Measurements from ENCODE around the gene ORC6. TPM values are rescaled to one million over a fixed set of nuclear protein-coding genes. Genes with fewer than 3 reads are reported as not detected.

ORC6 gene
- total RNA-seq, 1 experiment from 2014 or later: 27.4 TPM

- H3K4me3 ChIP-seq: no peak overlapping the region
- H3K27me3 ChIP-seq (ENCODE audit: insufficient read depth, low read depth): peaks cover 2% of the 10 kb centered on the region; the same call in 1 of the 2 replicates
- H3K4me2 ChIP-seq: no peak overlapping the region
- BruUV-seq (replicated peaks): no TSS peak
- no peaks in the 10 kb centered on the region for H3K9me2 ChIP-seq (ENCODE audit: insufficient read depth)
- H3K36me3 ChIP-seq (ENCODE audit: low read depth): no peaks in the 10 kb centered on the region
- POLR2A ChIA-PET (ENCODE audit: unreplicated experiment): no interaction called here
- H3F3A ChIP-seq (ENCODE audit: insufficient read depth, low read depth): no peaks in the 10 kb centered on the region
- H3K9me3 ChIP-seq (ENCODE audit: insufficient read depth, low read depth): no peaks in the 10 kb centered on the region
- no peak overlapping the region for H3K27ac ChIP-seq
- CTCF ChIA-PET: no interaction called here
- intact Hi-C loops (cut with micrococcal nuclease; ENCODE audit: unreplicated experiment): no loop called here
- TF ChIP-seq EZH2 (IDR thresholded peaks at IDR 0.05; ENCODE audit: low read depth): no peak
- TF ChIP-seq CTCF (conservative IDR thresholded peaks at IDR 0.05): no peak
- no peaks in the 10 kb centered on the region for H3K4me1 ChIP-seq (replicated peaks; ENCODE audit: insufficient read depth)
- no peak for DNase-seq
- no peaks in the 10 kb centered on the region for H3K79me2 ChIP-seq (ENCODE audit: low read depth)
- H2AFZ ChIP-seq: no peak overlapping the region
- no peaks in the 10 kb centered on the region for H4K20me1 ChIP-seq (ENCODE audit: insufficient read depth)
These were observed 39.2 kb upstream of the ORC6 start for GRCh38 chr16:46650254-46650623.

- no peaks in the 10 kb centered on the region for H3F3A ChIP-seq (ENCODE audit: insufficient read depth, low read depth)
- no peaks in the 10 kb centered on the region for H3K4me1 ChIP-seq (replicated peaks; ENCODE audit: insufficient read depth)
- no peaks in the 10 kb centered on the region for H3K36me3 ChIP-seq (ENCODE audit: low read depth)
- no peaks in the 10 kb centered on the region for H3K79me2 ChIP-seq (ENCODE audit: low read depth)
- no peaks in the 10 kb centered on the region for H4K20me1 ChIP-seq (ENCODE audit: insufficient read depth)
- BruUV-seq (replicated peaks): no TSS peak
- peaks cover 2% of the 10 kb centered on the region; the same call in 1 of the 2 replicates for H3K27me3 ChIP-seq (ENCODE audit: insufficient read depth, low read depth)
- H3K4me3 ChIP-seq: no peak overlapping the region
- intact Hi-C loops (cut with micrococcal nuclease; ENCODE audit: unreplicated experiment): no loop called here
- no peak overlapping the region for H3K4me2 ChIP-seq
- no peak overlapping the region for H2AFZ ChIP-seq
- POLR2A ChIA-PET (ENCODE audit: unreplicated experiment): no interaction called here
- TF ChIP-seq EZH2 (IDR thresholded peaks at IDR 0.05; ENCODE audit: low read depth): no peak
- TF ChIP-seq CTCF (conservative IDR thresholded peaks at IDR 0.05): no peak
- H3K27ac ChIP-seq: no peak overlapping the region
- no peak for DNase-seq
- CTCF ChIA-PET: no interaction called here
- H3K9me3 ChIP-seq (ENCODE audit: insufficient read depth, low read depth): no peaks in the 10 kb centered on the region
- H3K9me2 ChIP-seq (ENCODE audit: insufficient read depth): no peaks in the 10 kb centered on the region
These were observed 38.2 kb upstream of the ORC6 start for GRCh38 chr16:46651305-46651704.

GRCh38 chr16:46658925-46659324, 30.5 kb upstream of the ORC6 start:
- TF ChIP-seq CTCF (conservative IDR thresholded peaks at IDR 0.05) (no peak), EZH2 (IDR thresholded peaks at IDR 0.05; ENCODE audit: low read depth) (no peak)
- H3K36me3 ChIP-seq (ENCODE audit: low read depth): peaks cover 12% of the 10 kb centered on the region
- DNase-seq: no peak
- no peak overlapping the region for H3K4me2 ChIP-seq
- ChIA-PET POLR2A (ENCODE audit: unreplicated experiment) (no interaction called here), CTCF (no interaction called here)
- no peaks in the 10 kb centered on the region for H3K4me1 ChIP-seq (replicated peaks; ENCODE audit: insufficient read depth)
- no peaks in the 10 kb centered on the region for H3K9me2 ChIP-seq (ENCODE audit: insufficient read depth)
- no TSS peak for BruUV-seq (replicated peaks)
- intact Hi-C loops (cut with micrococcal nuclease; ENCODE audit: unreplicated experiment): no loop called here
- H4K20me1 ChIP-seq (ENCODE audit: insufficient read depth): 0 out of 2 replicates have a peak, but pooled peaks cover 3% of the 10 kb centered on the region
- no peak overlapping the region for H3K4me3 ChIP-seq
- H3K27me3 ChIP-seq (ENCODE audit: insufficient read depth, low read depth): no peaks in the 10 kb centered on the region
- no peaks in the 10 kb centered on the region for H3F3A ChIP-seq (ENCODE audit: insufficient read depth, low read depth)
- H3K27ac ChIP-seq: no peak overlapping the region
- no peaks in the 10 kb centered on the region for H3K79me2 ChIP-seq (ENCODE audit: low read depth)
- no peaks in the 10 kb centered on the region for H3K9me3 ChIP-seq (ENCODE audit: insufficient read depth, low read depth)
- H2AFZ ChIP-seq: no peak overlapping the region
